NCI-H446 treated with DMSO at 0.1 percent for 48 hours (cell line): Measurements from ENCODE around the gene GPR25.

Experiments used
- DNase-seq: peaks from one replicate; lab custom pipeline; 2025; lab: John Stamatoyannopoulos, UW

Gene GPR25

GRCh38 chr1:200894712-200895442 lies 22.1 kb downstream of the GPR25 start, which contains the start of gene INAVA:
TSS of gene INAVA (plus strand) at chr1:200894900. CDS start at chr1:200898401, 3,501 bp downstream.
- no peak for DNase-seq

GRCh38 chr1:200895443-200895789 lies 22.6 kb downstream of the GPR25 start:
- no peak for DNase-seq

GRCh38 chr1:200895801-200896530 lies 23.2 kb downstream of the GPR25 start:
- DNase-seq, result no peak

DNA sequence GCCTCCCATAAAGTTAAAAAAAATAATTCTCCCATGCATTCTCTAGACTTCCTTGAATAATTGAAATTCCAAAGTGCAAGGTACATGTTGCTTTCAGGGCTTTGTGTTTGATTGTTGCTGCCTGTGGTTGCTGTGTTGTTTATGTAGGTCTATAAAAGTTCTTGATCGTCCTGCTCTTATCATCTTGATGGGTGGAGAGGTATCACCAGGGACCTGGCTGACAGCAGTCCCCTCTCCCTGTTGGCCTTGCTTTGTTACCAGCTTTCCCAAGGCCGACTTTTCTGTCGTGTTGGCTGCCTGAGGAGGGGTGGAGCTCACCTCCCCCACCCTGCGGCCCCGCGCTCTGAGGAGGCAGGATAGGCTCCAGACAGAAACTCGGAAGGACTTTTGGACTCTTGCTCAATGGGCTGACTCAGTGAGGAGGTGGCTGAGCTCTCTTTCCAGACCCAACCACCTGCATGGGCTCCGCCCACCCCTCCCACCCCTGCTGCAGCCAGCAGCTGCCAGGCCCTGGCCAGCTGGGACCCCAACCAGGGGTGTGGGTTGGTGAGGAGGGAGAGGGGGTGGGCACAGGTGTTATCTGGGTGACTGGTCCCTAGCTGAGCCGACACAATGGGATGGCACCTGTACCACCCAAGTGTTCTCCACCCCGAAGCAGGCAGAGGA lies 23.9 kb downstream of the GPR25 start:
- DNase-seq, result no peak

- DNase-seq, result no peak
Observed at GRCh38 chr1:200897259-200897658, 24.5 kb downstream of the GPR25 start.

- DNase-seq, result no peak
Observed at GRCh38 chr1:200899015-200899386, 26.2 kb downstream of the GPR25 start.

- no peak for DNase-seq
Observed at GRCh38 chr1:200899451-200899915, 26.7 kb downstream of the GPR25 start.

- DNase-seq, result no peak
Observed at GRCh38 chr1:200899954-200900867, 27.4 kb downstream of the GPR25 start.

DNA sequence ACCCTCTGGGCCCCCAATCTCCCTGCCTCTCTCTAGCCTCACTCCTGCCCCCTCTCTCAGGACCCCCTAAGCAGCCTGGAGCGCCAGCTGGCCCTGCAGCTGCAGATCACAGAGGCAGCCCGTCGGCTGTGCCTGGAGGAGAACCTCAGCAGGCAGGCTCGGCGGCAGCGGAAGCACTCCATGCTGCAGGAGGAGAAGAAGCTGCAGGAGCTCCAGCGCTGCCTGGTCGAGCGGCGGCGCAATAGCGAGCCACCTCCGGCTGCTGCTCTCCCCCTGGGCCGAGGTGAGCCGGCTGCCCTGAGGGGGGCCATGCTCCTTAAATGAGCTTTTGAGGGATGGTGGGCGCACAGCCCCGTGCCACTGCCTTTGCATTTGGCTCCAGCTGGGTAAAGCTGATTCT lies 28.1 kb downstream of the GPR25 start:
- DNase-seq, result no peak

DNA sequence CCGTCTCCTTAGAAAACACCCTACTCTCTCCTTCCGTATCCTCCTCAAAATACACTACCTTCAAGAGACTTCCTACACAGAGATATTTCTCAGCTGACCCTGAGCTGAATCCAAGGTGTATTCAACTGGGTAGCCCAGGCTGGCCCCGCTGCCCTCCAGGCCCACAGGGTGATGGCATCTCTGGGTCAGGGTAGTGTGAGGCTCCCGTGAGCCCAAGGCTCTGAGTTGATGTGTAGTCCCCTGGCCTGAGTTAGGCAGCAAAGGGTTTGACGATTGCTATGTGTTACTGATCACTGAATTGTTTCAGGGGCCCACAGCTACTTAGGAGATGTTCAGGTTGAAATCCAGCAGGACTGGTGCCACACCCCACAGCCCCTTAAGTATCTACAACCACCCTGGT lies 28.6 kb downstream of the GPR25 start:
- no peak for DNase-seq

DNA sequence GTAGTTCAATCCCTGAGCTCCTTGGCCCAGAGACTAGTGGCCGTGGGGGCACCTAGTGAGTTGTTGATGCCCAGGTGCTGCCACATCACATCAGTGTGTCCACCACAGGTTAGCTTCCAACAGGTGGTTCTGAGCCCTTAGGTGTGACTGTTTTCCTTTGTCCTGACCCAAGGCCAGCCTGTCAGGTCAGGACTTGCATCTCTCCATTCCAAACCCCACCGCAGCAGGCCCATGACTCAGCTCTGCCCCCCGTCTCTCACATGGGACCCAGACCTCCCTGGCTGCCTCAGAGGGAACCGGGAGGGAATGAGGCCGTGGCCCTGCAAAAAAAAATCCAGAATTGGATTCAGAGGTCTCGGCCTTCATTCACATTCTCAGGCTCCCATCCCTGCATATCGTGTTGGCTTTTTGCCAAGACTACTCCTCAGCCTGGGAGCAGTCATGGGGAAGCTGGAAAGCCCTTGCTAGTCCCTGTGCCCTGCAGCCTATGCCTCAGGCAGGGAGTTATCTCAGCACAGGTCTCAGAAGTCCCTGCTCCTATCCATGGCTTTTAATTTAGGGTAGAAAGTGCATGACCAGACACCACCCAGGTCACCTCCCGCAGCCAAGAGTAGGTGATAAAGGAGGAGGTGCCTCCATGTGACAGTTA lies 29.1 kb downstream of the GPR25 start:
- DNase-seq, result no peak

GRCh38 chr1:200903793-200904192 lies 31.0 kb downstream of the GPR25 start:
- no peak for DNase-seq

DNA sequence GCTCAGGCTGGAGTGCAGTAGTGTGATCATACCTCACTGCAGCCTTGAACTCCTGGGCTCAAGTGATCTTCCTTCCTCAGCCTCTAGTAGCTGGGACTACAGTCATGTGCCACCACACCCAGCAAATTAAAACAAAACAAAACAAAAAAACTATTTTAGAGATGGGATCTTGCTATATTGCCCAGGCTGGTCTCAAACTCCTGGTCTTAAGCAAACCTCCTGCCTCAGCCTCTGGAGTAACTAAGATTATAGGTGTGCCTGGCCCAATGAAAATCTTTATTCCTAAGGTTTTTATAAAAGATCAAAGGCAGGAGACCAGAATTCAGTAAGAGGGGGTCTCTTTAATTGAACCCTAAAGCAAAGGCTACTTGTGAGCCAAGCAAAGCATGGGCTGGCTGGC lies 32.0 kb downstream of the GPR25 start:
- DNase-seq, result no peak

DNA sequence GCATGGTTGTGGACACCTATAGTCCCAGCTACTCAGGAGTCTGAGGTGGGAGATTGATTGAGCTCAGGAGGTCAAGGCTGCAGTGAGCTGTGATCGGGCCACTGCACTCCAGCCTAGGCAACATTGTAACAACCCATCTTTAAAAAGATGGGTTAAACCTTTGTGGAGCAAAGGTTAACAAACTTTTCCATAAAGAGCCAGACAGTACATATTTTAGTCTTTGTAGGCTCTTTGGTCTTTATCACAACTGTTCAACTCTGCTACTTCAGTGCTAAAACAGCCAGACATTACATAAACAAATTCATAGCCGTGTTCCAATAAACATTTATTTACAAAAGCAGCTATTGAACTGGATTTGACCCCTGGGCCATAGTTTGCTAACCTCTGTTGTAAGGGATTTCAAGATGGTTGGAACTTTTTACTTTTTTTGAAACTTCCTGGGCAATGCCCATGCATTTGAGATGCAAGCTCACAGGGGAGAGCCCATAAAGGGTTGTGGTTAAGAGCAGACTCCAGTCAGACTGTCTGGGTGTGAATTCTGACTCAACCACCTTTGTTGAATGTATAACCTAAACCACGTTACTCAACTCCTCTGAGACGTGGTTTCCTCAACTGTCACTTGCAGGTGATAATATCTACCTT lies 32.8 kb downstream of the GPR25 start:
- no peak for DNase-seq

- DNase-seq, result no peak
Observed at GRCh38 chr1:200906491-200906890, 33.7 kb downstream of the GPR25 start.

GRCh38 chr1:200907611-200908097 lies 34.9 kb downstream of the GPR25 start:
- DNase-seq, result no peak

DNA sequence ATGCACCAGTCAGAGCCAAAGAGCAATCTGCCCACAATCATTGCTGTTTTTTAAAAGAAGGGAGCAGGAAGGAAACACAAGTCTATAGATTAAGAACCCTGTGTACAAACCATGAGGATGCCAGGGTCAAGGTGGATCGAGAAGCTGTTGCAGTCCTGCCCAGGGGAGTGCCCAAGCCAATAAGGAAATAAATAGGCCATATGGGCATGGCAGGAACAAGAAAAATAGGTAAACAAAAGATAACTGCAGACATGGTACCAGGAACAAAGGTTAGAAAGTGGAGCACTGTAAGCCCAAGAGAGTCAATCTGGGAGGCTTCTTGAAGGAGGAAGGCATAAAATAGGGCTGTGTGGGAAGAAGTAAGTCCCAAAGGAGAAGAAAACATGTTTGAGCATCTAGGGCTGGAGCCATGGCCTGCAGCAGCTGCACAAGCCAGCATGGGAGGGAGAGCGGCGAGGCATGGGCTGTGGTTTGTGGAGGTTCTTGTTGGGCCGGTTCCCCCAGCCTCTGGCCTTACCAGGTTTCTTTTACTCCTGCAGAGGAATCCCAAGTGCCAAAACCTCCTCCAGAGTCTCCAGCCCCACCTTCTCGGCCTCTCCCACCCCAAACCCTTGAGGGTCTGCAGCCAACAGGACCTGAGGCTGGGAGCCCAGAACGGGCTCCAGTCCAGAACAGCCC lies 35.5 kb downstream of the GPR25 start:
- no peak for DNase-seq

GRCh38 chr1:200909071-200909470 lies 36.3 kb downstream of the GPR25 start:
- DNase-seq, result no peak

DNA sequence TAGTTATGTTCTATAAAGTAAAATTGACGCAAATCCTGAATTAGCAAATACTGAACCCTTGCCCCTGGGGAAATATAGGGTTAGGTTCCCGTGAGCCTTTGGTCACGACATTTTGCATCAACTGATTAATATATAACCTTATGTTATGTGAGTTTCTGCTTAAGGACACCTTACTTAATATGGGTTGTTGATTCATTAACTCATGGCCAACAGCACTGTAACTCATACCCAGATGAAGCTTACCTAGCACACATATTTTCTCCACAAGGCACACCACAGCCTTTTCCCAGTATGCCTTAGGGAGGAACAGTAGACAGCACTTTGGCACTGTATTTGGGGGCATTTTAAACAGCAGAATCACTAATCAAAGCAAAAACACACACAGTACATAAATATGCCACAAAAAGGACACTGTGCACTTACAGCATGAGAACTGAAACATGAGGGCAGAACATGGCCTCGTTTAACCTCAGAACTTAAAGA lies 37.0 kb downstream of the GPR25 start:
- DNase-seq, result no peak

- DNase-seq, result no peak
Observed at GRCh38 chr1:200911361-200911760, 38.6 kb downstream of the GPR25 start.
